HG02588 (cell line): ENCODE results near the gene PLXDC1.
"Not testable (repeated sequence)": the region's sequence is repeated elsewhere in the genome, so short reads cannot be mapped to it uniquely, and the experiment has no call there.

Experiments used
- ATAC-seq: cut with Tn5 transposase; IDR thresholded peaks from one replicate; pipeline ENCODE4 v1.9.1; 2021; ENCODE audit warnings: mild to moderate bottlenecking, moderate library complexity; ENCODE audit not compliant: unreplicated experiment

Gene PLXDC1

DNA sequence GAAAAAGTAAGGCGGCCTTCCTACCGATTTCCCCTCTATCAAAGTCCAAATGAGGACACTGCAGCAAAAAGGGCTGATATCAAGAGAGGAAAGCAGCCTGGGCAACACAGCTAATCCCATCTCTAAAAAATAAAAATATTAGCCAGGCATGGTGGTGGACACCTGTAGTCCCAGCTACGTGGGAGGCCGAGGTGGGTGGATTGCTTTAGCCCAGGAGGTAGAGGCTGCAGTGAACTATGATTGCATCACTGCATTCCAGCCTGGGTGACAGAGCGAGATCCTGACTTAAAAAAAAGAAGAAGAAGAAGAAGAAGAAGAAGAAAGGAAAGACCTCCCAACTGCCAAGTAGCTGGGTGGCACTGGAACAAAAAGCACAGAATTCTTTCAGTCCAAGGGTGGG is 31.6 kb upstream of the PLXDC1 start:
- no peak for ATAC-seq

DNA sequence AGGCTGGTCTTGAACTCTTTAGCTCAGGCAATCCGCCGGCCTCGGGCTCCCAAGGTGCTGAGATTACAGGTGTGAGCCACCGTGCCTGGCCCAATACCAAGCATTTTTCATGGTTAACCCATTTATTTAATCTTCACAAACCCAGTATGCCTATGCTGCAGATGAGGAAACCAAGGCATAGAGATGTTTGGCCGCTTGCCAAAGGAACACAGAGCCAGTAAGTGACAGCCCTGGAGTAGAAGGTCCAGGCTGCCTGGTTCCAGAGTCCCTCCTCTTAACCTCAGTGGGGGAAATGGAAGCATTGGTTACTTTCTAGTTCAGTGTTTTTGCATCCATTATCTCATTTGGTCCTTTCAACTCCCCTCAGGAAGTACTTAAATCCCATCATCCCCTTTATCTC is 29.9 kb upstream of the PLXDC1 start:
- ATAC-seq = no peak

DNA sequence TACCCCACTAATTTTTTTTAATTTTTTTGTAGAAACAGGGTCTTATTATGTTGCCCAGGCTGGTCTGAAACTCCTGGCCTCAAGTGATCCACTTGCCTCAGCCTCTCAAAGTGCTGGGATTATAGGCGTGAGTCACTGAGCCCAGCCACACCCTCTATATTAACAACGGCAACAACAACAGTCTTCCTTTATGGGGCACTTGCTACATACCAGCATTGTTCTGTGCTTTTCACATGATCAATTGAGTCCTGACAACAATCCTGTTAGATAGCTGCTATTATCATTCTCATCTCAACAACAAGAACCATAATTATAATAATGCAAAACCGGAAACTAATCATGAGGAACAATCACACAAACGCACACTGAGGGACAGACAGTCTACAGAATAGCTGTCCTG is 27.1 kb upstream of the PLXDC1 start:
- ATAC-seq = no peak

DNA sequence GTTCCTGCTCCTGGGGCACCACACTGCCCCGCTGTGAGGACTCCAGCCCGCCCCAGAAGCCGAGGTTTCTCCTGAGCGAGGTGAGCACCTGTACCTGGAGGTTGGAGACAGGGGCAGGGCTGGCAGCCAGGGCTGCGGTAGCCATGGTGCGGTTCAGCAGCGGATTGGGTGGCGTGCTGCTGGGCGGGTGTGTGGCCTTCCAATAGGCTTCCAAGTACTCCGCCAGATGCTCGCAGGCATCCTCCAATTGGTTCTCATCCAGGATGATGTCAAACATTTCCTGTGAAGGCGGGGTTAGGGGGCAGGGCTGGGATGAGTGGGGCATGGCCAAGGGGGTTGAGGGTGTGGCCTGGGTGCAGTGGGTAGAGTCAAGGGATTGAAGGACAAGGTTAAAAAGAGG is 25.8 kb upstream of the PLXDC1 start:
- ATAC-seq = no peak

DNA sequence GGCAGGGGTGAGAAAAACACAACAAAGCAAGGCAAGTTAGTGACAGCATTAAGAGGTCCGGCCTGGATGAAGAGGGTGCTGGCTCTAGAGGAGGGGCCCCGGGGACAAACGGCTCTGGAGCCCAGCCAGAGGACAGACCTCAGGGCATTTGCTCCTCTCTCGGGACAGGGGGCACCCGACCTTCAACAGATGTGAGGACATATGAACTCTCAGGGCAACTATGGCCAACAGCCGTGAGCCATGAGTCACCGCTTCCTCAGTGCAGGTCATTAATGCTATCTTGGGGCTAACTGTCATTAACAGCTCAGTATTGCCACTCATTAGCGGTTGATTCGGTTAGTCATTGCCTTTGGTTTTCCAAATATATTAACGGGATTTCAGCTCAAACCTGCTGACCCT is 24.3 kb upstream of the PLXDC1 start:
- no peak for ATAC-seq

DNA sequence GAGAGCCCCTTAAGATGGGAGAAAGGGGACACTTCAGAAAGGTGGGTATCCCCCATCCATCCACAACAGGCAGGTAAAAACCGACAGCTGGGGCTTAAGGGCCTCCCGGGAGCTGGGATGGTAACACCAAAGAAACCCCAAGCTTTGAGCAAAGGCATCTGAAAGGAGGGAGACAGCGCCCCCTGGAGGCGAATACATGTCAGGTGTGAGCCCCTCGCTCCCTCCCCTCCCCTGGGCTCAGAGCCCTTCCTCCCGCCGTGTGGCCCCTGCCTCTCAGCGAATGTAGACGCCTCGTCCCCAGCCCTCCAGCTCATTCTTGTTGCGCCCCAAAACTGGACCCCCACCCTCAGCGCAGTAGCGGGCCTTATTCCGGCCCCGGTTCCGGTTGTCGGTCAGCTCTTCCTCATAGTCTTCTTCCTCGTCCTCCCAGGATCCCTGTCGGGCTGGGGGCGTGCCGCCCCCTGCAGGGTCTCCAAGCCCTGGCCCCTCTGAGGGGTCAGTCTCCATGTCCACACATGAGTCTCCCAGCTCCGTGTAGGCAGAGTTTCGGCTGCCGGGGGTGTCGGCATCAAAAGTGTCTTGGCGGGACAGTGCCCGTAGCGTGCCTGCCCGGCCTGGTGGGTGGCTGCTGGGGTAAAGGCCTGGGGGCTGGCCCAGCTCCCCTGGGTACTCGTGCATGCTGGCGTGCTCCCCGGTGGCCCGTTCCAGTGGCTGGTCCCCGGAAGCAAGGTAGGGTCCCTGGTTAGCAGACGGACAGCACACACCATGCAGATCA is 23.7 kb upstream of the PLXDC1 start:
- no peak for ATAC-seq

DNA sequence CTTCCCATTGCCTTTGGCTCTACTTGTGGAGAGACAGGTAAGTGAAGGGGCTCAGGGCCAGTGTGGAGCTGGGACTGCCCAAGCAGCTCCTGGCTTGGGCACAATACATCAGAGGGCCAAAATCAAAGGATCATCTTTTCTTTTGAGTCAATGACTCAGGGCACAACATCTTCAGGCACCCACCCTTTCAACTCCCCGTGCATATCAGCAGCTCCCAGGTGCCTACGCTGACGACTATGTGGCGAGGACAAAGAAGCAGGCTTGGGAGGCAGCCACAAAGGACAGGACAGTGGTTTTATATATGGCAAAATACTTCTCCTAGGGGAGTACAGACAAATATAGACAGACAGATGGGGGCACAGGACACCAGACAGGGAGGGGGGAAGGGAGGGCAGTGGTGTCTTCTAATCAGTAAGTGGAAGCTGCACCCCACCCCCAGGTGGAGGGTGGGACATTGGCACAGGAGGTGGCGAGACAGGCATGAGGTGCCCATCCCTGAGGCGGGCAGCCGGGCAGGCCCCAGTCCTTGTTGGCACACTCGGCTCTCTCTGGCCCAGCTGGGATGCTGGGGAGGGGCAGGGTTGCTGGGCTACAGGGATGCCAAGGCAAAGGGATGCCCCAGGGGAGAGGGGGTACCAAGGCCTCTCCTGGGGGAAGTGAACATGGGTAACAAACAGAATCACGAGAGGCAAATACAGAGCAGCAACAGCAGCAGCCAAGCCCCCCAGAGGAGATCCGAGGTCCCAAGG is 22.3 kb upstream of the PLXDC1 start:
- ATAC-seq = no peak

DNA sequence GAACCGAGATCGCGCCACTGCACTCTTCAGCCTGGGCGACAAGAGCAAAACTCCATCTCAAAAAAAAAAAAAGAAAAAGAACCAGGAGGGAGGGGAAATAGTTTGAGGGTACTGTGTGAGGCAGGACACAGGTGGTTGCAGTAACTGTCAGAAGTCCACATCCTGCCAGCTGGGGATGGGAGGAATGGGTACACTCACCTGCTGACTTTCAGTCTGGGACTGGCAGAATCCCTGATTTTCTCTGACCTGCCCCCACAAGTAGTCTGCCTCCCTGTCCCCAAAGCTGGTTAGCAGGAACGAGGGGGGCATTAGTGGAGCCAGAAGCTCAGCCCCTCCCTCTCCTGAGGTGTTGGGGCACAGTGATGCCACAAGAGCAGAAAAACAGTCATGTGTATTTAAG is 21.6 kb upstream of the PLXDC1 start:
- no peak for ATAC-seq

DNA sequence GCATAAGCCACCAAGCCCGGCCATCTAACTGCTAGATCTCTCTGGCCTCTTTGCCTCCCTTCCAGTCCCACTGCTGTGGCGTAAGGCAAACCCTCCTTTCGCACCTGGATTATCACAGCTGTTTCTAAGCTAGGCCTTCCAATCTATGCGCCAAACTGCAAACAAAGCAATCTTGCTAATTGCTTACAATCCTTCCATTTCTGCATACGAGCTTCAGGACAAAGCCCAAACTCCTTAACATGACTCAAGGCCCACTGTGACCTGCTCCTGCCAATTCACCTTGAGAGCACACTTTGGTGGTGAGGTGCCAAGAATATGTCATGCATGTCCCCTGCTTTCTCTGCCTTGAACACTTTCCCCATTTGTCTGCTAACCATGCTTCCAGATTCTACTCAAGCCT is 20.5 kb upstream of the PLXDC1 start:
- ATAC-seq = no peak

DNA sequence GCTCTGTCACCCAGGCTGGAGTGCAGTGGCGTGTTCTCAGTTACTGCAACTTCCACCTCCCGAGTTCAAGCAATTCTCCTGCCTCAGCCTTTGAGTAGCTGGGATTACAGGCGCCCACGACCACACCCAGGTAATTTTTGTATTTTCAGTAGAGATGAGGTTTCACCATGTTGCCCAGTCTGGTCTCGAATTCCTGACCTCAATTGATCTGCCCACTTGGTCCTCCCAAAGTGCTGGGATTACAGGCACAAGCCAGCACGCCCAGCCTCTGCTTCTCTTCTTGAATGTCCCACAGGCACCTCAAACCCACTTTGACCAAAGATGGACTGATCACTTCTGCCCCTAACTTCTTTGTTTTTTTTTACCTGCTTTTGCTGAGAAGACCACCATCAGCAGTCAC is 19.1 kb upstream of the PLXDC1 start:
- ATAC-seq = no peak

DNA sequence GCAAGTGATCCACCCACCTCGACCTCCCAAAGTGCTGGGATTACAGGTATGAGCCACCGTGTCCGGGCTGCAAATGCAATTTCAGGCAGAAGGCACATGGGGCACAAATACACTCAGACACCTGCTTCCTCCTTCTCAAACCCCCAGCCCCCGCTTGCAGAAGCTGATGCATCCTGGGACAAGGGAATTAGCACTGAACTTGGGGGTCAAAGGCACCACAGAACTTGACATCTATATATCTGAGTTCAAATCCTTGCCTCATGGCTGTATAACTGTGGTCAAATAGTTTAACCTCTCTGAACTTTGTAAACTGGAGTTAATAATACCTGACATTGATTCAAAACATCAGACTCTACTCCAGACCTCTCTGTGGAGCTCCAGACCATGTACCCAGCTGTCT is 18.7 kb upstream of the PLXDC1 start:
- no peak for ATAC-seq

DNA sequence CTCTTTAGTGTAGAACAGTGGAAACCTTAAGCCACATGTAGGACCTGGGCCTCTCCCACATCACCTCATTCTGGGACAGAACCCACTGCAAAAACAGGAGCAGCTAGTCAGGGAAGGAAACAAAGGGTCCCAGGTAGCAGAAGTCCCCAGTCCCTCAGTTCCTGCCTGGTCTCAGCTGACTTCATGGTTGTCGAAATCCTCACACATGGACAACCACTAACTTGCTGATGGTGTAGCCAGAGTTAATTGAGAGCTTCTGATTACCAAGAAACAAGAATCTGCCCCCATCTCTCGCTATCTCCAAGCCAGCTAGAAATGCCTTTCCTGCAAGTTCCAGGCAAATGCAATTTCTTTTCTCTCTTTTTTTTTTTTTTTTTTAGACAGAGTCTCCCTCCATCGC is 18.1 kb upstream of the PLXDC1 start:
- ATAC-seq = no peak

DNA sequence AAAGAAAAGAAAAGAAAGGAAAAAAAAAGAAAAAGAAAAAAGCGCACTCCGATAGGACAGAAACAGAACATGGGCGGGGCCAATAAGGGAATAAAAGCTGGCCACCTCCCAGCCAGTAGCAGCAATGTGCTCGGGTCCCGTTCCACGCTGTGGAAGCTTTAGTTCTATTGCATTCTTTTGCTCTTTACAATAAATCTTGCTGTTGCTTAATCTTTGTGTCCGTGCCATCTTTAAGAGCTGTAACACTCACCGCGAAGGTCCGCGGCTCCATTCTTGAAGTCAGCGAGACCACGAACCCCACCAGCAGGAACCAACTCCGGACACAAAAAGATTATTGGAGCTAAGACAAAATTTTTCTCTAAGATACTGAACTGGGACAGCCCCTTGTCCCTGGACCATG is 17.7 kb upstream of the PLXDC1 start:
- ATAC-seq = no peak

DNA sequence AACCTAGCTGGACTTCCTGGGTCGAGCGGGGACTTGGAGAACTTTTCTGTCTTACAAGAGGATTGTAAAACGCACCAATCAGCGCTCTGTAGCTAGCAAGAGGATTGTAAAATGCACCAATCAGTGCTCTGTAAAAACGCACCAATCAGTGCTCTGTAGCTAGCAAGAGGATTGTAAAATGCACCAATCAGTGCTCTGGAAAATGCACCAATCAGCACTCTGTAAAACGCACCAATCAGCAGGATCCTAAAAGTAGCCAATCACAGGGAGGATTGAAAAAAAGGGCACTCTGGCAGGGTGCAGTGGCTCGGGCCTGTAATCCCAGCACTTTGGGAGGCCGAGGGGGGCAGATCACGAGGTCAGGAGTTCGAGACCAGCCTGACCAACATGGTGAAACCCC is 17.1 kb upstream of the PLXDC1 start:
- ATAC-seq = not testable (repeated sequence)

DNA sequence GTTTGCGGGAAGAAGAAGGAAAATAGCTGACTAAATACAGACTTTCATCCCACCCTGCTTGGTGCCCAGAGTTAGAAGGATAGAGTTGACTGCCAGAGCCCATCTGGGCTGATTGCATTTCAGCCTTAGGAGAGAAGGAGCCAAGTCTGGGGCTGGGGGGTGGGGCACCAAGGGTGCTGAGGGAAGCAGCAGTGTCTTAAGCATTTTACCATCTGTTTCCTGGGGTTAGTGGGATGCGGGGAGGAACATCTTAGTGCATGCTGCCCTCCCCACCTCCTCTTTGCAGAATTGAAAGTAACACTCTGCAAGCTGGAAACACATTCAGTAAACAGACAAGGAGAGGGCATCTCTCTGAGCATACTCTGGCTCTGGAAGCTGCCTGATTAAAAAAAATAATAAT is 16.0 kb upstream of the PLXDC1 start:
- no peak for ATAC-seq

DNA sequence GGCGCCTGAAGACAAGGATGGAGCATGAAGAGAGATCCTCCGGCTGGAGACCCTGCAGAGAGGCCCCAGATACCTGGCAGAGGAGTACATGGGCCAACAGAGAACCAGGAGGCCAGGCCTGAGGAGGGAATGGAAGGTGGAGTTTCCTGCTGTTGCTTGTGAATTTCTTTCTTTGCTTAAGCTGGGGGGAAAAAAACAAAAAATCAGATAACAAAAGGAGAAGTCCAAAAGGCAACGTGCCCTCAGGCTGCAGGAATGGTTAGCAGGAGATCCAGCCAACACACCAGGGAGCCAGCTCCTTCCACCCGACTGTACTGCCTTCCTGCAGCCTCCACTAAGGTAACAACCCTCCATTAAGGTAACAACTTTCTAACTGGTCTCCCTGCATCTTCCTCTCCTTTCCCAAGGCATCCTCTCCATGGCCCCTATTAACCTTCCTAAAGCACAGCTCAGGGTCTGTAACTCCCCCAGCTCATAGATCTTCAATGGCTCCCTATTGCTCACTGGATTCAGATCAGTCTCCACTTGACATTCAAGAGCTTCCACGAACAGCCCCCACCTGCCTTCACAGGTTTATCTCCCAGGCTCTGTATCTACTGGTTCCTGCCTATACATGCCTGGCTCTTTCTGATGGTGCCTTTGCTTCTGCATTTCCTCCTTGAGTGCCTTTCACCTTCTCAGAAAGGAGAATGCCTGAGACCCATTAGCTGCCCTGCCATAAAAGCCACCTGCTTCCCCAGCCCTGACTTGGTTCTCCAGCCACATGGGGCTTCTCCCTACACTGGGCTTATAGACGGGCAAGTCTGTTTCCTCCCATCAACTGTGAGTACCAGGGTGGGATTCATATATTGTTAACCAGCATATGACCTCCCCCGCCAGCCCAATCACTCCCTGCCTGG is 15.2 kb upstream of the PLXDC1 start:
- no peak for ATAC-seq

DNA sequence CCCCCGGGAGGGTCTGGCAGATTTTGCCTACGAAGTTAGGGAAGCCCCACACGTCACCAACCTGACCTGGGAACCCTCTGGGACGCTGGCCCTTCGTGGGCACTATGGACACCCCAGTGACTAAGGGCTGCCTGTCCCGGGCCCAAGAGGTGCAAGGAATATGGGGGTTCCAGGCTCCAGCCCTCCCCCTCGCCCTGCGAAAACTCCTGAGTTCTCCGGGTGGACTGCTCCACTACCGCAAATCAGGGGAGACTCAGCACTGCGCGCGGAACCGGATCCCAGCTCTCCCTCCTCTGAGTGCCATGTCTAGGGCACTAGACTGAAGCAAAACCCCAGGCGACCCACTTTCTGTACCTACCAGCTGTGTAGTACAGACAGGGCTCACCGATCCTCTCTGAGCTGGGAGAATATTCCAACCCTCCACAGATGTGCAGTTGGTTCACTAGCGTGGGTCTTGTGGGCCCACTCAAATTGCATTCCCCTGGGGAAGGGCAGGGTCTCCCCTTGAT is 14.5 kb upstream of the PLXDC1 start, which contains the start of gene ARL5C:
TSS of gene ARL5C (minus strand) at position 321 of the 509 bp plus-strand sequence. CDS start 401 bp downstream, outside the sequence.
- ATAC-seq = no peak

DNA sequence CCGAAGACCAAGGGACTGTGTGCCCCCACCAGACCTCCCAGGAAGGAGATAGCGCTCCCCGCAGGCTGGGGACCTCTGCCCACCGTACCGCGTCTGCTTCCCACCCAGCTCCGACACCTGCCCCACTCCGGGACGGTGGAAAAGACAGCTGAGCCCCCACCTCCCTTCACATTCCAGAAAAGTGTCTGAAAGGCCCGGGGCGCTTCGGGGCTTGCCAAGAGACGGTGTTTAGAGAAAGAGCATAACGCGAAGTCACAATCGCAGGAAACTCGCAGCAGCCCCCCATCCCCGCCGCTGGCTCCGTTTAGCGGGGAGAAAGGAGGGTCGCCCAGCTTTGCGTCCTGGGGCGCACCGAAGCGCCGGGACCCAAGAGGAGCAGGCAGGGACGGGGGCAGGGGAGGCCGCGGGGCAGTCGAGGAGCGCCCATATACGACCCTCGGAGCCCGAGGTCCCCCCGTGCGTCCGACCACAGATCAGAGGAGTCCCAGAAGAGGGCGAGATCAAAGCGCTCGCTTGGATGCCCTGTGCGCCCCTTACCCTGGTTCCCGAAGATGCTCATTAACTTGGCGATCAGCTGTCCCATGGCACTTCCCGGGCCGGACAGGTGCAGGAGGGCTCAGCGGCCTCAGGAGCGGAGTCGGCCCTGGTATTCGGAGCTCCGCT is 13.9 kb upstream of the PLXDC1 start:
- ATAC-seq = peak; percentile 11

DNA sequence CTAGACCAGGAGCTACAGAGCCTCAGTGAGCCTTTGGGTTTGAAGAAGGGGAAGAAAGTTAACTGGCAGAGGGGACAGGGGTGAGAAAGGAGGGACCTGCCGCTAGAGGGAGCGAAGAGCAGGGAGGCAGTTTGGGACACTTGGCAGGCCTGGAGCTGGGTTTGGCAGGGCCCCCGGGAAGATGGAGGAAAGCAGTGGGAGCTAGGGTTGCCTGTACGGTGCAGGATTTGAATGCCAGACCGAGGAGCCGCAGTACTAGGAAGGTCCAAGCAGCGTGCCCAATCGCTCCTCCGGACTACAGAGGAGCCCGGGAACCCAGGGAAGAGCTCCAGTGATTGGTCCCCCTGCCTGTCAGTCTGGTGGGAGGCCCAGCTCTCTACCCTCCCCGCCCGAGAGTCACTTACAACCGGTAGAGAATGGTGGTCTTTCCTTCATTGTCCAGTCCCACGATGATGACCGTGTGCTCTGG is 13.3 kb upstream of the PLXDC1 start:
- ATAC-seq = peak; percentile 62

DNA sequence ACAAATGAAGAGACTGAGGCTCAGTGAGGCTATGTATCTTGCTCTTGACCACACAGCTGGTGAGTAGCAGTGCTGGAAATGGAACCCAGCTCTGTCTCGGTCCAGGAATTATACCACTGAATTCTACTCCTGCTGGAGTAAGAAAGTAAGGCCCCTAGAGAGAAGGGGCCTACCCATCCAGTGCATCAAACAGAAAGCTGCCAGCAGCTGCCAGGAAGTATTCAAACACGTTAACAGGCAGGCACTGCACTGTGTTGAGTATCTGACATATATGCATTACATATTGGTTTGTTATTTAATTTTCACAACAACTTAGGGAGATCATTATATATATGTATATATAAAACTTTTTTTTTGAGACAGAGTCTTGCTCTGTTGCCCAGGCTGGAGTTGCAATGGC is 10.5 kb upstream of the PLXDC1 start:
- ATAC-seq = no peak

DNA sequence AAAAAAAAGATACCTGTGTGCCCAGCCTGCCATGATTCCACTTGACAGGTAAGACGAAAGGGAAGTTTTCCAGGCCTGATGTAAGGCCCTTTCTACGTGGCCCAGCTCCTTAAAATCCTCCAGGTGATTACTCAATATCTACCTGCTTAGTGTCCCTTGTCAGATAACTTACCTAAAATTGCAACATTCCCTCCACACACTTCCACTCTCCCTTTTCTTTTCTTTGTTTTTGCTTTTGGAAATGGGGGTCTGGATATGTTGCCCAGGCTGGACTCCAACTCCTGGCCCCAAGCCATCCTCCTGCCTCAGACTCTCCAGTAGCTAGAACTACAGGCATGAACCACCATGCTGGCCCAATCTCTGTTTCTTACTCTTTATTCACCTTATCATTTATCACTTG is 7.2 kb upstream of the PLXDC1 start:
- ATAC-seq = no peak
